Stimulated activated CD4-positive, alpha-beta T cell treated with anti-CD3 and anti-CD28 coated beads, Interleukin-1b, Interleukin-23, amount 100 ng/mL, for 48 hours (primary cell): ENCODE measurements around the gene KLHL24.
"Not testable (repeated sequence)": the region's sequence is repeated elsewhere in the genome, so short reads cannot be mapped to it uniquely, and the experiment has no call there.

Source experiments
- DNase-seq: peaks from one replicate; pipeline ENCODE4 v3.0.0-alpha.2; 2020

Gene KLHL24, protein sequence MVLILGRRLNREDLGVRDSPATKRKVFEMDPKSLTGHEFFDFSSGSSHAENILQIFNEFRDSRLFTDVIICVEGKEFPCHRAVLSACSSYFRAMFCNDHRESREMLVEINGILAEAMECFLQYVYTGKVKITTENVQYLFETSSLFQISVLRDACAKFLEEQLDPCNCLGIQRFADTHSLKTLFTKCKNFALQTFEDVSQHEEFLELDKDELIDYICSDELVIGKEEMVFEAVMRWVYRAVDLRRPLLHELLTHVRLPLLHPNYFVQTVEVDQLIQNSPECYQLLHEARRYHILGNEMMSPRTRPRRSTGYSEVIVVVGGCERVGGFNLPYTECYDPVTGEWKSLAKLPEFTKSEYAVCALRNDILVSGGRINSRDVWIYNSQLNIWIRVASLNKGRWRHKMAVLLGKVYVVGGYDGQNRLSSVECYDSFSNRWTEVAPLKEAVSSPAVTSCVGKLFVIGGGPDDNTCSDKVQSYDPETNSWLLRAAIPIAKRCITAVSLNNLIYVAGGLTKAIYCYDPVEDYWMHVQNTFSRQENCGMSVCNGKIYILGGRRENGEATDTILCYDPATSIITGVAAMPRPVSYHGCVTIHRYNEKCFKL

DNA sequence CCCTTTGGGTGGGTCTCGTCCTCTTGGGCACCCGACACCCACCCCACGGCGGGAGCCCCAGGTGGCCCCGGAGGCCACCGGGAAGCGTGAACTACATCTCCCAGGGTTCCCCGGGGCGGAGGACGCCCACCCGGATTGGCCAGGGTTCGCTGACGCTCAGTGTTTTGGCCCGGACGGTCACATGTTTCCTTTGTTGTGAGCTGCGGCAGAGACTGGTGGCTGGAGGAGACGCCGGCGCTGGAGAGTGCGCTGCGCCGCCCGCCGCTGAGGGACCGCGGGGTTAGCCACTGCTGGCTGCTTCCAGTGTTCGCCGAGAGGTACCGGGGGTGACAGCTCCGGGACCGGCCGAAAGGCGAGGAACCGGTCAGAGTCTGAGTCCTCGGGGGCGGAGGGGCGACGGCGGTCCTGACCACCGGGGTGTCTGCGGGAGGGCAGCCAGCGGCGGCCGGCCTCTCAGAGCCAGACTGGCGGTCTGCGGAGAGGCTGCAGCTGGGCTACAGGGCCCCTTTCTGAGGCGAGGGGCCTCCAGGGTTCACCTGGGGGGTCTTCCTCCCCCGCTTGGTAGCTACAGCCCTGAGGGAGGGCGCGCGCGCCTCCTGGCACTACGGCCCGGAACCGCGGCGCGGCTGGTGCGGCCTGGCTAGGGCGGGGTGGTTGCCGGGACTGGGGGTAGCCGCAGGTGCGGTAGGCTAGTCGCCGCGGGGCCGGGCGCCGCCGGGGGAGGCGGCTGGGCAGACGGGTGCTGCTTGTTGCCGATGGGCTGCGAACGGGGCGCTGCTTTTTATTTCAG lies at the start of gene KLHL24:
KLHL24 (plus strand) TSS at position 193 of the 790 bp plus-strand sequence. CDS start 14,734 bp downstream, outside the sequence.
- peak; percentile 91 for DNase-seq

DNA sequence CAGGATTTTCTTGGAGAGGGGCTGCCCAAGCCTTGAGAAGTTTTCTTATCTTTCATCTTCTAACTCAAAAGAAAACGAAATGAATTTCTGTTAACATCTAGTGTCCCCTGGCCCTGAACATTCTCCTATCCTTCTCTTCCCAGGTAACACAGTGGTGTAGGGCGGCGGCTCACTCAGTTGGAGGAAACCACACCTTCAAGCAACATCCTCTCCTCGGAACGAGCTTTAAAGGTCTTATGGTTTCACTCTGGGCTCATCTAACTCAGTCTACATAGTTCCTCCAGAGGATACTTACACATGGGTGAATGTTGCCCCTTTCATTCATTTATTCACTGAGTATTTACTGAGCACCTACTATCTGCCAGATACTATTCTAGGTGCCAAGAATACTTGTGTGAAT lies 48.9 kb upstream of the KLHL24 start:
- DNase-seq = no peak

DNA sequence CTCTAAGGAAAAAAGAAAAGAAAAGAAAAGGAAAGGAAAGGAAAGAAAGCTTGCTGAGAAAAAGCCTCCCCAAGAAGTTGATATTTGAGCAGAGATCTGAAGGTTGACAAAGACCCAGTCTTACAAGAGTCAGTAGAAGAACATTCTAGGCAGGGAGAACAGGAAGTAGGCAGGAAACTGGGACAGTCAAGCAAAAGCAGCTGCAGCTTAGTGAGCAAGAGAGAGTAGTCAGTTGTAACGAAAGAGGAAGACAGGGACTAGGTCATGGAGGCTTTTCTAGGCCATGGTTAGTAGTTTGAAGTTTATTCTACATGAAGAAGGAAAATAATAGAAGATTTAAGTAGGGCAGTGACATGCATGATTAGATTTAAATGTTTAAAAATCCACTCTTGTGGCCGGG lies 48.1 kb upstream of the KLHL24 start:
- DNase-seq = no peak

DNA sequence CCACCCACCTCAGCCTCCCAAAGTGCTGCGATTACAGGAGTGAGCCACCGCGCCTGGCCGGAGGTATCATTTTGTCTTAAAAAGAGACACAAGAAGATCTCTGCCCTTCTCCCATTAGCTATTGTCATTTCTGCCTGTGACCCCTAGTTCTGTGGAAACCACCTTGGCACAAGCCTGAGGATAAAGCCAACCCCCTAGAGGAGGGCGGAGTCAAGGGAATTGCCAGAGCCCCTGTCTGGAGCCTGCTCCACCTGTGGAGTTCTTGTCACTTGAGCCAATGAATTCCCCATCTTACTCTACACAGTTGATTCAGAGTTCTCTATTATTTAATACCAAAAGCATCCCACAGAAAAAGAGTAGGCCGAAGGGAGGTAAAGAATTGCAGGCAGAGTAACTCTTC lies 45.0 kb upstream of the KLHL24 start:
- DNase-seq = no peak

DNA sequence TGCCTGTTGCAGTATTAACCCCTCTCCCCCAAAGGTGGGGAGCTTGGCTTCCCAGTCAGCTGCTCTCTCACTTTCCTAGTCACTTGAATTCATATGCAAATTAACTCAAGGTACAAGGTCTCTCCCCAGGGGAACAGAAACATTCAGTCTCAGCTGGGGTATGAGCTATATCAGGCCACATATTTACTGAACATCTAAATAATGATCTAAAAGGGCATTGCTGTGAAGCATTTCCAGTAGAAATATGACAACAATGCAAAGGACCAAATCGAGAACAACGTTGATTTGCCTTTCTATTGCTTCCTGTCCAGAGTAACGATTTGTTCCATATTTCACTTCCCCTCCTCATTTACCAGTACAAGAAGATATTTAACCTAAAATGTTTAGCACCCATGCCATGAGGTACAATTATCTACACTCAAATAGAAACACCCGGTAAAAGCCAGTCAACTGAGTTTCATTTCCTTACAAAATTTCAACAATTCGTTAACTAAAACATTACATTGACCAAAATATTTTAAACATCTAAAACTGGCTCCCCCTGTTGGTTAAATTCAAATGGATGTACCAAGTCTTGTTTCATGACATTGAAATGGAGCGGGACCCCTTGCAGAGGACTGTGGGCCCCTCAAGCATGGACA lies 43.4 kb upstream of the KLHL24 start:
- DNase-seq = no peak

DNA sequence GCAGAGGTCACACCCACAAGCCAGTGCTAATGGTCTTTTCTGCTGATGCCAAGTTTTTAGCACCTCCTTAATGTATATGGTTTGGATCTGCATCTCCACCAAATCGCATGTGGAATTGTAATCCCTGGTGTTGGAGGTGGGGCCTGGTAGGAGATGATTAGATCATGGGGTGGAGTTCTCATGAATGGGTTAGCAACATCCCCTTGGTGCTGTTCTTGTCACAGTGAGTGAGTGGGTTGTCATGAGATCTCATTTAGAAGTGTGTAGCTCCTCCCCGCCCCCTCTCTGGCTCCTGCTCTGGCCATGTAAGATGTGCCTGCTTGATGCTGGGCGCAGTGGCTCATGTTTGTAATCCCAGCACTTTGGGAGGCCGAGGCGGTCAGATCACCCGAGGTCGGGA lies 42.6 kb upstream of the KLHL24 start:
- no peak for DNase-seq

DNA sequence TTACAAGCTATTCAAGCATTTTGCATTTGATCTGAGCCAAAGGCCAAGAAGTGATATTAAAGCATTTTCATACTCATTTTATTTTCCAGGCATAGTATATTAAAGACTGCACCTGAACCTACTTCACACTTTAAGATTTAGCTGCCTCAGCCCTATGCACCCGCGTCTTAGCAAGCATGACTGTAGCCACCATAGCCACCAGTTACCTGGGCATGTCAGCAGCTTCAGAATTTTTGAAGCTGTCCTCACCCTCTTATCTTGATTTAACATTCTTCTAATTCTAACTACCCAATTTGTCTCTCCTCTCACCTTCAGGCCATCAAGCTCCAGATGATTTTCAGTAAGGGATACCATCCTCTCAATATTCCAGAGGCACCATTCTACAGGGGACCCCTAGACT lies 40.8 kb upstream of the KLHL24 start:
- no peak for DNase-seq

DNA sequence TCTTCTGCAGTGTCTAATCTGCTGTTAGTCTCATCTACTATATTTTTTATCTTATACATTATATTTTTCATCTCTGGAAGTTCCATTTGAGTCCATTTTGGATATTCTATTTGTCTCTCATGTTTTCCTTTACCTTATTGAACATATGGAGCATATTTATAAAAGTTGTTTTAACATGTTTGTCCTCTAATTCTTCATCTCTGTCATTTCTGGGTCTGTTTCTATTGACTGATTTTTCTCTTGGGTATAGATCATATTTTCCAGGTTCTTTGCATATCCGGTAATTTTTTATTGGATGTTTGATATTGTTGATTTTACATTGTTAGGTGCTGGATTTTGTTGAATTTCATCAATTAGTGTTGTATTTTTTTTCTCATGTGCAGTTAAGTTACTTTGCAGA lies 37.5 kb upstream of the KLHL24 start:
- DNase-seq = no peak

DNA sequence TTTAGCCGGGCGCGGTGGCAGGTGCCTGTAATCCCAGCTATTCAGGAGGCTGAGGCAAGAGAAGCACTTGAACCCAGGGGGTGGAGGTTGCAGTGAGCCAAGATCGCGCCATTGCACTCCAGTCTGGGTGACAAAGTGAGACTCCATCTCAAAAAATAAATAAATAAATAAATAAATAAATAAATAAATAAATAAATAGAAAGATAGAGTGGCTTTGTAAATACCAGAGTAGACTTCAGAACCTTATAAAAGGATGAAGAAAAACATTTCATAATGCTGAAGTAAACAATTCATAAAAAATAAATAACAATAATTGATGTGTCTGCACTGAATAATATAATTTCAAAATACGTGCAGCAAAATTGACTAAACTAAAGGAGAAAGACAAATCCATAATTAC lies 24.1 kb upstream of the KLHL24 start:
- not testable (repeated sequence) for DNase-seq

DNA sequence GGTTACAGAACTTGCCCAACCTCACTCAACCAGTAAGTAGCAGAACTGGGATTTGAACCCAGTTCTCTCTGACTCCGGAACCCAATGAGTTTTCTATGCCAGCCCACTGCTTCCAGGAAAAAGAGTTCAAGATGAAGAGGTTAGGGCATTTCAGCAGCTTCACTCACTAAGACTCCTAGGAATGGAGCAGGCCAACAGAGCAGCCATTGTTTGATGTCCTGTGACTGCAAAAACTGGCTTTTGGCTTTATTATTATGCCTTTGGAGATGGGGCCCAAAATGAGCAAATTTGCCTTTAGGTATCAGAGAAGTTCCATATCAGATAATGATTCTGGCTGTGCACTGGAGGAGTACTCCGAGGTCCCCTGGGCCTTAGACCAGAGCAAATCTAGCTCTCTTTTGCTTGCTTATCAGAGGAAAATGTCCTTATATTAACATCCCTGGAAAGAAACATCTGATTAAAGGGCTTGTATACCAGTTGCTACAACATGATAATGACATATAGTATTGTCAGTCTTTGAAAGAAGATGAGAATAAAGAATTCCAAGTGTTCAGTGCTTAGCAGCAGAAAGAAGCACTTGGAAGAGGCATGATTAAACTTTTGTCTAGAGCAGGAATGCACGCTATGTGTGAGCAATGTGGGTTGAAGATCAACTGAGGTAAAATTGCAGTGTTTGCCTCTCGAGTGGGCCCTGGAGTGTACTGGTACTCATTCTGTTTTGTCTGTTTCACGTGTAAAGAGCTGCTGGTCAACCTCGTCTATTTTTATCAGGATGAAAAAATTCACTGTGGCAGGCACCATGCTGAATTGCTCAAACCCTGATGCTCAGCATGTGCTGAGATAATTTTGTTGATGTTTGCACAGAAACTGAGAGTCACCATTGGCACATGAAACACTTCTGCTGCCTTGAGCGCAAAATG lies 21.8 kb upstream of the KLHL24 start:
- DNase-seq = no peak

DNA sequence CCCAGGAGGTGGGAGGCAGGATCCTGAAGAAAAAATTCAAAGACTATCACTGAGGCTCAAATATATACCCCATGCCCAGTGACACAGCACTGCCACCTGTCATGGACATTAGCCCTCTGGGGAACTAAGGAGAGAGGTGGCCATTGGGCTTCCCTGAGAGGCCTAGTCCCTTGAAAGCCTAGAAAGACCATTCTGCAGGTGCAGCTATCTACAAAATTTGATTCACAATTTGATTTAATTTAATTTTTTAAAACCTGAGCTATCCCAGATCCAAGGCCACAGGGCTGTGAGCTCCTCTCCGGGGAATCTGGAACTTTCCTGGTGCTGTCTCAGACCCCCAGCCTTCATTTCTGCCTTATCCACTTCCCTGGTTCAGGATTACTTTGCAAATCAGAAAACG lies 16.9 kb upstream of the KLHL24 start:
- no peak for DNase-seq

DNA sequence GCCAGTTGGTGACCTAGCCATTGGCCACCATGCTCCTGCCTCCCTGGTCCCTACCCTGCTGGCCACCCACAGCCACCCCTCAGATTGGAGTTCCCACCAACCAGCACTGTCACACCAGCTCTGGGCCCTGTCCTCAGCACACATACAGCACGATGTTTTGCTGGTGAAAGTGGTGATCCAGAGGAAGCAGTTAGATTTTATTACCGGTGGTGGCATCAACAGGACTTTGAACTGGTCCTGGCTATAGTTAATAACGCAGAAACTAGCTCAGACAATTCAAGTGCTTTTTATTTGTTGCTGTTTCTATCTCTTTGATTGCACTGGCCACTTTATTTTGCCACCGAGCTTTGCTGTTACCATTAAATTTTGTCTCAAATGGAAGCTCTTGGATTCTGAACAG lies 16.4 kb upstream of the KLHL24 start:
- no peak for DNase-seq

DNA sequence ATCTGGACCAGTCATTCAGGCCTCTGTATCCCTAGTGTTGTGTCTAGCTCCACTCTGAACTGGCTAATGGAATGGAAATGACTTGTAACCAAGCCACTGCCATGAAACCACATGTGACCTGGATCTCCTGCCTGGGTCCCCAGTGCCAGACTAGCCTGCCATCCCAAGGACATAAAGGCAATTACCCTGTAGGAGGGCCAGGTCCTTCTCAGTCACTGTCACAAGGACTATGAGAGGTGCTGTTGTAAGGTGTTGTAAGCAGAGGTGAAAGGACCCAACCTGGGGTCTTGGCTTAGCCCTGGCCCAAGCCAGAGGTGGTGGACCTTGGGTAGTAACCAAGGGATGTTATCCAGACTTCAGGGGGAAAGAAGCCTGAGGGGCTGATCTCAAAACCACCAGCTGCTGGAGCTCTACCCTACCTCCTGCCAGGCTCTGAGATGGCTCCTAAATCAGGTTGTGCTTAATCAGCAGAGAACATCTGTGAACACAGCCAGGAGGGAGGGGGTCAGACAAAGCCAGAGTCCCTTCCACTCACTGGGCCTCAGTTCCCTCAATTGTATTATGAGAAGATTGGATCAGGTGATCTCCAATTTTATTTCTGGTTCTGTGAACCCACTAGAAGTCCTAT lies 15.7 kb upstream of the KLHL24 start:
- no peak for DNase-seq

DNA sequence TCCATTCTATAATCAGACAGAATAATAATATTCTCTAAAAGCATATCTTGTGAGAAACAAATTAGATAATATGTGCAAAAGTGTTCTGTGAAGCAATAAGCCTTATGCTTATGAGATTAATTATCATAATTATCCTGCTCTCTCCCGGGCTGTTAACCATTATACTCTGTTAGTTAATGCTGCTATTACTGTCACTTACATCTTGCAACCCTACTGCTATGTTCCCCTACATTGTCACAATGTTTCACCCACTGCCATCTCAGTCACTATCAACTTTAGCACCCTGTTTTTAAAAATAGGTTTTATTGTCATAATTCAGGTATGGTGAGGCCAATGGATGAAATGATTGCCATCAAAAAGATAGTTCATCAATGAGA lies 15.2 kb upstream of the KLHL24 start:
- DNase-seq = no peak

DNA sequence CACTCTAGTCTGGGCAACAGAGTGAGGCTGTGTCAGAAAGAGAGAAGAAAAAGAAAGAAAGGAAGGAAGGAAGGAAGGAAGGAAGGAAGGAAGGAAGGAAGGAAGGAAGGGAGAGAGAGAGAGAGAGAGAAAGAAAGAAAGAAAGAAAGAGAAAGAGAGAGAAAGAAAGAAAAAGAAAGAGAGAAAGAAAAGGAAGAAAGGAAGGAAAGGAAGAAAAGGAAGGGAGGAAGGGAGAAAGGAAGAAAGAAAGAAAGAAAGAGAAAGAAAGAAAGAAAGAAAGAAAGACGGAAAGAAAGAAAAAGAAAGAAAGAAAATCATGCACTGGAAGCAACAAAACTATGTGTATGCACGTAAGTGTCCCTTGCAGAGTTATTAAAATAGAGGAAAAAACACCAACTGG lies 12.9 kb upstream of the KLHL24 start:
- DNase-seq = not testable (repeated sequence)

DNA sequence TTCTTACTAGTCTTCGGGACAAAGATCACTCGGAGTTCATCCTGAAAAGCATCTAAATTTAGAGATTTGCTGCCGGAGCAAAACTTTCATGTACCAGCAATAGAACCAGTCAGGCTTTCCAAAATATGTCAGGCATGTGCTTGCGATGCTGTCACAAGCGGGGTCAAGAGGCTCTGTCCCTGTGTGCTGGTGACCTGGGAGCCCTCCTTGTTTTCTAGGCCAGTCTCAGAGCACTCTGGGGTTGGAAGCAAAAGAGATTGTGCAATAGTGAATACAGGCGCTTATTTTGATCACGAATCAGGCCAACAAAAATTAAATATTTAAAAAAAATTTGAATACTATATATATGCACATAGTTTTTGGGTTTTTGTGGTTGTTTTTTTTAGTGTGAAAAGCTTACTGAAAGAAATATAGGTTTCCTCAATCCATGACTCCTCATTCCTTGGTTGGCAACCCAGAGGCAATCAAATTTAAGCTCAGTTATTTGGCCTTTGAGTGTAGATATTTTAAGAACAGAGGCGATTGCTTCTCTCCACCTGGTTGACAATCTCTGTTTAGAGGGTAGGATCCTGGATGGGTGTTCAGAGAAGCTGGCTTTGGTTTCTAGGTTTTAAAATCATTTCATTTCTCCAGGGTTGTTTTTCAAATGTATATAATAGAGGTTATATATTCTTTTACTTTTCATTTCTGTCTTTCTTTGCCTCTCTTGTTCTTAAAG lies 8.4 kb upstream of the KLHL24 start:
- no peak for DNase-seq

DNA sequence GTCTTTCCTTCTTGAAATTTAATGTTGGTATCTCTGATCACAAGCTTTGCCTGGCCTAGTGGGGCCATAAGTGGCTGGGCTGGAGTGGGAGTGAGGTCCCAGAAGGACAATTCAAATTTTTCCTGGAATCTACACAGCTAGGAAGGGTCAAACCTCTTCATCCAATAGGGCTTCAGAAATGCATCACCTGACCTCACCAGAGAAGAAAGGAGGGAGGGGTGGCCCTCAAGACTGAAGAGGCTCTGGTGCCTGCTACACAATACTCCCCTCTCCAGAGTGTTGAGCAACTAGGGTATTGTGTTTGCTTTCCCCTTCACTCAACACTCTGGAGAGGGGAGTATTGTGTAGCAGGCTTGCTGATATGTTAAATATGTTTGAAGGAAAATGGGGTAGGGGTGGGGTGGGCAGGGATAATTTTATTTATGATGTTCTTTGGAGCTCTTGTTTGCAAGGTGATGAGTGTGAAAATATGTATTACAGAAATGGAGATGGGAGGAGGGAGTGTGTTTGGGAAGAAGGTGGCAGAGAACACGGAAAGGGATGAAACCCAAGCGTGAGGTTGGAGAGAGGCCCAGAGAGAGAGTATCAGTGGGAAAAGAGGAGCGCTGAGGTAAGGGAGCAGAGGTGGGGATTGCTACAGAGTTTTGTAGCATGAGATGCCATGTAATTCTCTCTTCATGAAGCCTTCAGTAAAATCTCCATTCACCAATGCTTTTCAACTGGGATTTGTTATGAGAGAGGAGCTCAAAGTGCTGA lies 5.7 kb upstream of the KLHL24 start:
- no peak for DNase-seq

DNA sequence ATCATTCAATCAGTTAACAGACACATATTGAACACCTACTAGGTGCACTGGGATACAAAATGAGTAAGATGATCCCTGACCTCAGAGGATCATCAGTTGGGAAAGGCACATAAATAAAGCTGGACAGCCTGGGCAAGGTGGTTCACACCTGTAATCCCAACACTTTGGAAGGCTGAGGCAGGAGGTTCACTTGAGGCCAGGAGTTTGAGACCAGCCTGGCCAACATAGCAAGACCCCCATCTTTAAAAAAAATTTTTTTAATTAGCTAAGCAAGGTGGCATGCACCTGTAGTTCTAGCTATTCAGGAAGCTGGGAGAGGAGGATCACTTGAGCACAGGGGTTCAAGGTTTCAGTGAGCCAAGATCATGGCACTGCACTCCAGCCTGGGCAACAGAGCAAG lies 3.7 kb upstream of the KLHL24 start:
- DNase-seq = no peak

DNA sequence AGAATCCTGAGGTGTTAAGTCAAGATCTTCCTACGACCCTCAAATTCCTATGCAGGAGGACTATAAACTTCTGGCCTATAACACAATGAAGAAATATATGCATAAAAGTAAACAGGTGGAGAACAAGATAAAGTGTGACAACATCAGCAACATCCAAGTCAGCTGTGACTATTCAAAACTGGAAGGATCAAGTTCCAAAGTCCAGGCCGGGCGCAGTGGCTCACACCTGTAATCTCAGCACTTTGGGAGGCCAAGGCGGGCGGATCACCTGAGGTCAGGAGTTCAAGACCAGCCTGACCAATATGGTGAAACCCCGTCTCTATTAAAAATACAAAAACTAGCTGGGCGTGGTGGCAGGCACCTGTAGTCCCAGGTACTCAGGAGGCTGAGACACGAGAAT lies 2.7 kb upstream of the KLHL24 start:
- DNase-seq = not testable (repeated sequence)

DNA sequence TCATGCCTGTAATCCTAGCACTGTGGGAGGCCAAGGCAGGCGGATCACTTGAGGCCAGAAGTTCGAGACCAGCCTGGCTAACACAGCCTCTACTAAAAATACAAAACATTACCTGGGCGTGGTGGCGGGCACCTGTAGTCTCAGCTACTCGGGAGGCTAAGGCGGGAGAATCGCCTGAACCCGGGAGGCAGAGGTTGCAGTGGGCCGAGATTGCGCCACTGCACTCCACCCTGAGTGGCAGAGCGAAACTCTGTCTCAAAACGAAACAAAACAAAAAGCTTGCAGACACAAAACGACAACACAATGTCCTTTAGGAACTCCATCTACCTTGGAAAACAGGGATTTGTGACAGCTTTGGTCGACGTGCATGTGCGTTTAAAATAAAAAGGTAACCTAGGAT lies 716 bp upstream of the KLHL24 start:
- no peak for DNase-seq

DNA sequence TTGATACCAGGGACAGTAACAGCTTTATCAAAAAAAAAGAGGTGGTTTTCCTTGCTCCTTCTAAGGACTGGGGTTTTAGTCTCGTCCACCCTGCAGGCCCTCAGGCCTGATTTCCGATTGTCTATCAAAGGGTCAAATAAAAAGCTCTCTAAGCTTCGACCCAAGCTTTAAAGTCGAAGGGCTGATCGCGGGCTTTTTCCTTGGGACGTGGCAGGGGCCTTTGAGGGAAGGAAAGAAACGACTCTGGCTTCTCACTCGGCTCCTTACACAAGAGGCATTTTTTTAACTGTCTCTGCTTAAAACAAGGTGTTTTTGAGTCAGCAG lies 354 bp upstream of the KLHL24 start:
- no peak for DNase-seq
